Measurements from ENCODE around the gene NPAS3. TPM values are rescaled to one million over a fixed set of nuclear protein-coding genes. Genes with fewer than 3 reads are reported as not detected.

Gene NPAS3
- total RNA-seq, 1 donor from 2014 or later, result 0.07 TPM

DNA sequence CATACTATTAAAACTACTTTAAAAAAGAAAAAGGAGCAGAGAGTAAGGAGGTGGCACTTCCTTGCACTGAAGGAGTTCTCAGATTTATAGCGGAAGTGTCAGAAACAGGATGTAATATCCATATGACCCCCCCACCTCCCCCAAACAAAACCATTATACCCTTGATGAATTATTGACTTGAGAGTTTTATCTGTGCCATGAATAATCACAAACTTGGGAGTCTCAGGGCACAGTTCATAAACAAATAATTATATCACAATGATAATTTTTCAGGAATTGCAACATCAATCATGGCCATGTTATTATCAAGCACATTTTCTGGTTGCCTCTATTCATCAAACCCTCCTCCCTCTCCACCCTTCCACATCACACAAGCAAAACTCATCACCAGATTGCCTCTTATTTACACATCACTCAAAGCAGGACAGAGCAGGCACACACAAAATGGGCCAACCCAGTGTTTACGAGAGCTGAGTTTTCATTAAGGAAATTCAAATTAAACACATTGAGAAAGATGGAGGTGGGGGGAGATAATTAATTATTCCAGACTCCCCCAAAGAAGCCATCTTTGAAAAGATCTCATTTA is 870.8 kb downstream of the NPAS3 start:
- no peak for DNase-seq (ENCODE audit: low read depth, low spot score)

DNA sequence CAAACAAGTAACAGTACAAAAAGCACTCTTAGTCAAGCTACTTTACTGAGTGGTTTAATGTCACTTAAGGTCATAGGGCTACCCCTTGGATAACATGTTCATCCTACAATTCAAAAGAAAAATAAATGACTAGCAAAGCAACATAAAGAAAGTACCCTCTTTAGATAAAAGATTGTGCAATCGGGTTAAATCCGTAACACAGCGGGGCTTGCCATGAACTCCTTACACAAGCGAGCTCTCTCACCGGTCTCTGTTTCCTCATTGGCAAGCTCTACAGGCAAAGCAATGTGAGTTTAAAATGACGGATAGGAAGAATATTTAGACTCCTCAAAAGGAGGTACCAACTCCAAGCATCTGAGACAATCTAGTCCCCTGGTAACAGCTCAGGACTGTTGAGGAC is 871.6 kb downstream of the NPAS3 start:
- DNase-seq (ENCODE audit: low read depth, low spot score), result no peak

DNA sequence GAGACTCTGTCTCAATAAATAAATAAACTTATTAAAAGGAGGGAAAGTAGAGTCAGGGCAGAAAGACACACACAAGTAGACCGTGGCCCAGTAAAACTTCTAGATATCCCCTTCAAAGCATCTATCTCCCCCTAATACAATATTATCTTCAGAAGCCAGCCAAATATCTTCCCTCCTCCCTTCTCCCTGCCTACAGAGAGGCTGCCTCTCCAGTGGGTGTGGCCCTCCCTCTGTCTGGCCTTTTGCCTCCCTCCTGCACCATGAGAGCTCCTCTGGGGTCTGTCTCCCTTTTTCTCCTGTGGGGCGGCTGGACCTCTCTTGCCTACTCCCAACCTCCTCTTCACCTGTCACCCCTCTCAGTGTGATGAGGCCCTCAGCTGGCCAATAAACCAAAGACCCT is 873.0 kb downstream of the NPAS3 start:
- no peak for DNase-seq (ENCODE audit: low read depth, low spot score)

DNA sequence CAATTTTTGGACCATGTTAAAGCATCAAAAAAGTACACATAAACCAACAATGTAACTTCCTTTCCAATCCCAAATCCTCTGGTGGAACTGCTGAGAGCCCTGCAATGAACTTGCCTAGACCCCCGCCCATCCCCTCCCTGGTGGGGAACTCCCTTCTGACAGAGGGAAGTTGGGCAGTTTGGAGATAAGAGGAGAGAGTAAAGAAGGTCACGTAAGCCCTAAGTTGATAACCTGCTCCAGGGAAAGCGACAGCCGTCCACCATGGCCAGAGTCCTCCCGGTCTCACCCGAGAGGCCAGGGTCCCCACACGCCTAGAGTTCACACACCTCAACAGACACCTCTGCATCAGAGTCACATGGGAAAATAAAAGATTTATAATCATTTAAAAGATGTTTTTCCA is 873.5 kb downstream of the NPAS3 start:
- DNase-seq (ENCODE audit: low read depth, low spot score), result no peak

DNA sequence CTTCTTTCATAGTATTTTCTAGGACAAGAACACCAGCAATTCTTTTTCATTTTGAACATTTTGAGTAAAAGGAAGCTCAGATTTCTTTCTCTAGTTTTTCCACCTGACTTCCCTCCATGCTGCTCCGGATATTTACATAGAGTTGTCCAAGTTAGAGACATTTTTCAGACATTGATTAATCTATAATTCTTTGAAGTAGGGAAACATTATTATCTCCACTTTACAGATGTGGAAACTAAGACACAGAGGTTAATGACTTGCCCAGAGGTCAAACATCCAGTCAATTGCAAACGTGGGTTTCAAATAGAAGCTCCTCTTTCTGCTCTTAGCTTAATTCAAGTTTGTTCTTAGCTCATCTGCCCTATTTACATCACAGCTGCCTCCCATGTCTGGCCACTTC is 873.9 kb downstream of the NPAS3 start:
- DNase-seq (ENCODE audit: low read depth, low spot score), result no peak

DNA sequence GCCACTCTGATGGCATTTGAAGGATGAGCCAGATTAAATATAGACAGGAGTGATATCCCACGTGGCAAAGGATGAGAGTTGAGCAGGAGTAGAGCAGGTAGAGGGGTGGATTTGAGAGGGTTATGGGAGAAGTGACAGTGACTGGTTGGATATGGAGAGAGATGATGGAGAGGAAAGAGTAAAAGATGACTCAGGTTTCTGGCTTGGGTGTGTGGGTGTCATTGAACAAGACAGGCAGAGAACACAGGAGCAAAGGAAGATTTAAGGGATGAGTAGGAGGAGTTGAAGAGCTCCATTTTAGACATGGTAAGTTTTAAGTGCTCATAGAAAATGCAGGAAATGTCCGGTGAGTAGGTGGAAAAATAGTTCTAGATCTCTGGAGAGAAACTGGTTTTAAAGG is 875.3 kb downstream of the NPAS3 start:
- DNase-seq (ENCODE audit: low read depth, low spot score), result no peak

DNA sequence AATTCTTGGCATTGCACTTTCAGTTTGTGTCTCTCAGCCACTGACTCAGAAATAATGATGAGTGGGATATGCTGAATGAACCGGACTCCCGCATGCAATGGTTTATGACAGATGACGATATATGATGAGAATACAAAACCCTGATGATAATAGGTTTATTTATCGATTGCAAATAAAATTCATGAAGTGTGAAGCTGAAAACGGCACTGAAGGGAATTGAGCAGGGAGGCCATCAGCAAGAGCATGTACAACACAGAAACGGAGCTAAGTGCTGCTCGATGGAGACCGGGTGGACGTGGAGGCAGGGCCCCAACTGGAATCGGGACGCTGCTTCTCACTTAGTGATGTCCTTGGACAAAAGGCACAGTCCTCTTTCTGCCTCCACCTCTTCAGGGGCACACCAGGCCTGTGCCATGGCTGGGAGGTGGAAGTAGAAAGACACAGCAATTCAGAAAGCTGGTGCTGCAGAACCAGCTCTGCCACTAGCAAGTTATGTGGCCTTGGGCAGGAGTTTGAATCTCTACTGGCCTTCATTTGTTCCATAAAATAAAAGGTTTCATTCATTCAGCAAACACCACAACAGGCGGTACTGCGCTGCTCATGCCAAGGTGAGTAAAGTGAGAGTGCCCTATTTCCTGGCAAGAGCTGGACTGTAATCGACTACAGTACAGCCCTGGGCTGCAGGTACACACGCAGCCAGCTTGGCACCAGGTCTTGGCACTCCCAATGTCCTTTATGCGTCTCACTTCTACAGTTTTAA is 895.2 kb downstream of the NPAS3 start:
- no peak for DNase-seq (ENCODE audit: low read depth, low spot score)

DNA sequence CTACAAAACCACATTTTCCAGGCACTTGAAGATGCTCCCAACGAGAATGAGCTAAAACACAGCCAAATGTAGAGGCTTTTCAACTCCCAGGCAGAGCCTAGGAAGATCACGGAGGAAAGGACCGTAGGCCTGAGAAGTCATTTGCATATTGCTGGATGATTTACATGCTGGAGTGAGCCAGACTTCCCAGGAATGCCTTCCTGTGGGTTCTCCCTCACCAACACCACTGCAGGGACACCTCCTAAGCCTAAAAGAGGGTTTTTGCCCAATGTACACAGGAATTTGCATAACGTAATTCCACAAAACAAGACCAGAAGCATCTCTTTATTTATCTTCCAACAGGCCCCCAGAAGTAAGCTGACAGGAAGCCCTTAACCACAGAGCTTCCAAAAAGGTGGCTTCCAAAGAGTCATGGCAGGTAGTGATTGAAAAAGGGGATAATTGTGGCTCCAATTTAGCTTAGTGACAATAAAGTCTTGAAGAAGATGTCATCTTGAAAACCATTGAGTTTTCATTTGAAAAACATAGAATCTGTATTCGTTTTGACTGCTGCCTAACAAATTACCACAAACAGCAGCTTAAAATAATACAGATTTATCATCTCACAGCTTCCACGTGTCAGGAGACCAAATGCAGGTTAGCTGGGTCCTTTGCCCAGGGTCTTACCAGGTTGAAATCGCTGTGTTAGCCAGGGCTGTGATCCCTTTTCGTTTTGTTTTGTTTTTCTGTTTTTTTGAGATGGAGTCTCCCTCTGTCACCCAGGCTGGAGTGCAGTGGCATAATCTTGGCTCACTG is 896.0 kb downstream of the NPAS3 start:
- no peak for DNase-seq (ENCODE audit: low read depth, low spot score)

DNA sequence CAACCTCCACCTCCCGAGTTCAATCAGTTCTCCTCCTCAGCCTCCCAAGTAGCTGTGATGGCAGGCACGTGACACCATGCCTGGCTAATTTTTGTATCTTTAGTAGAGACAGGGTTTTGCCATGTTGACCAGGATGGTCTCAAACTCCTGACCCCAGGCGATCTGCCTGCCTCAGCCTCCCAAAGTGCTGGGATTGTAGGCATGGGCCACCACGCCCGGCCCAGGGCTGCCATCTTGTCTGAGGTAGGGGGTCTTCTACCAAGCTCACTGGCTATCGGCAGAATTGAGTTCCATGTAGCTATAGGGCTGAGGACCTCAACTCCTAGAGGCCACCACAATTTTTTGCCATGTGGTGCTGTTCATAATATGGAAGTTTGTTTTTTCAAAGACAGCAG is 896.6 kb downstream of the NPAS3 start:
- no peak for DNase-seq (ENCODE audit: low read depth, low spot score)

DNA sequence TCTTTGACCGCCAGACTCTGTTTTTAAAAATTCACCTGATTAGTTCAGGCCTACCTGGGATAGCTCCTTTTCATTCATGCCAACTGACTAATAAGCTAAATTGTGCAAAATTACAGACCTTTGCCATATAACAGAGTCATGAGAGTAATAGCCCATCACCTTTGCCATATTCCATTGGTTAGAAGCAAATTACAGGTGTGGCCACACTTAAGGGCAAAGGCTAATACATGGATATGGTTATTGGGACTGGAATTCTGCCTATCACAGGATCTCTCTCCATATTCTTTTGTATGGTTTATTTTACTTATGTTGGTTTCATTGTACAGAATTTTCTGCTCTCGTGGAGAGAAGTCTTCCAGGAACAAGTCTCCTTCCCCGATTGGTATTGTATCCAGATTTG is 897.0 kb downstream of the NPAS3 start:
- no peak for DNase-seq (ENCODE audit: low read depth, low spot score)

DNA sequence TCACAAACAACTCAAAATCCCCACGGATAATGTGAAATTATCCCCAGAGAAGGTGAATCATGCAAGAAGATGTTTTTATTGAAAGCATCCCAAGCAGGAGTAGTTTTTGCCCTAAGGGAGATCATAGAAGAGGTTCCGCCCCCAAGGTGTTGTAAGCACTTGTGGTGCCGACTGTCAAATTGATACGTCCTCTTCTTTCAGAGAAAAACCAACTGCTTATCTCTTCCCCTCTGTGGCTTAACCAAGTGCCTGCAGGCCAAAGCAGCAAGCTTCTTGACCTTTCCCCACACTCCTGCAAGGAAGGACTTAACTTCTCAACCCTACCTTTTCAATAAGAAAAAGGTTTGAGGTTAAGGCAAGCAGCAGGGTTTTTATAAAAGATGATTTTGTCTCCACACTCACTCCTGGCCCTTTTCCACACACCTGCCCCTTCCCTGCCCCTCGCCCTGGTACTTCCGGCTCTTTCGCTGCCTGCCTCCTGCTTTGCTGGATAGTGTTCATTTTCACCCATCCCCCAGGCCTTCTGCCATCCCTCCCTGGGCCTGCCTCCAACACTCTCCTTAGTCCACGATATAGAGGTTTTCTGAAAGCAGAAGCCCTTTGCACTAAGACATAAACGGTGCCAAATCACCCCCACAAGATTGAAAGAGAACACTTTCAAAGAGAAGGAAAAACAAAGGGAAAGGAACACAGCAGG is 897.7 kb downstream of the NPAS3 start:
- DNase-seq (ENCODE audit: low read depth, low spot score), result no peak

DNA sequence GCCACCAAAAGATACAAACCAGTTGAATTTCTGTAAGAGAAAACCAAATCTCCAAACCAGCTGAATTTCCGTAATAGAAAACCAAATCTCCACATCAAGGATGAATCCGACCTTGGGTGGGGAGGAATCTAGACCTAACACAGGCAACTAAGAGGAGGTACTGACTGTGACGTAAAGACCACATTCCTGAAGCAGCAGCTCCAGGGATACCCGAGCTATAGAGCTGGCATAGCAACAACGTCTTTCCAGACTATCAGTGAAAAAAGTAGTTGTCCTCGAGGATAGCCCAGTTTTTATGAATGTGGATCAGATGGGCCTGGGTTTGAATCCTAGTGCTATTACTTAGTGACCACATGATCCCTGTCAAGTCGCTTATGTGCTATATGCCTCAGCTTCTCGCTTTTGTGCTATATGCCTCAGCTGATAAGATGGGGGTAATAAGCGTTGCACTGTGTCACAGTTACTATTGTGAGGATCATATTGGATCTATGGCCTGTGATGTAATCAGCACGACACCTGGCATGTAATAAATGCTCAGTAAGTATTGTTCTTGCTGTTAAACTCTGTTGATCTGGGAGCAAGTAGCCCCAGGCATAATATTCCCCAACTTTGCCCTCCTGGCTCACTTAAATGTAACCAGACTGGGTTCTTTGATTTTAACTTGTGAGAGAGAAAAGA is 898.4 kb downstream of the NPAS3 start:
- DNase-seq (ENCODE audit: low read depth, low spot score), result no peak

DNA sequence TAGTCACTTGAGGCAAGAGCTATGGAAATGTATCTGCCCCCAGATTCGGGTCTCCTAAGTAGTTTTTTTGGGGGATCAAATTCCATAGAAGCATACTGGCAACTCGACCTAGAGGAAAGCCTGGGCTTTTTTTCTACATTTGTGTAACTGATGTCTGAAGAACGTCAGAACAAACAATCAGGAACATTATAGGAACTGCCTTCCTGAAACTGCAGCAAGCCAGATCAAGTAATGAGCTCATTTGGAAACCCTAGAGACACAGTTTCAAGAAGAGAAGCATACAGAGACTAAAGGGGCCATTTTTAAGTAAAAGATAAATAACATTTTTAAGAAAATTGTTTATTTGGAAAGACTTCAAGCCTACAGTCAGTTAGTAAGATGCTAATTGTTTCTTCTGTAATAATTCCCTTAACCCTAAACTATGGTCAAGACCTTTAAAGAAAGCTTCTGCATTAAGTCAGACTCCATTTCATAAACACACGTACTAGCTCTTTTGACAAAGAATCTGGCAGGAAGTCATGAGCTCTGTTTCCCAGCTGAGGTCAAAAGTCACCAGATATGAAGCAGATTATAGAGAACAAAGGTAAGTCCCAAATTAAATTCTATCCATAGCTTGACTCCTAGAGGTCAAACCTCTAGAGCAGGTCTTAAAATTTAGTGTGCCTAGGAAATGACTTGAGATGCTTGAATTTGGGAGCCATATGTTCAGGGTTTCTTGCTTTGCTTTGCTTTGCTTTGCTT is 899.4 kb downstream of the NPAS3 start:
- DNase-seq (ENCODE audit: low read depth, low spot score), result no peak

DNA sequence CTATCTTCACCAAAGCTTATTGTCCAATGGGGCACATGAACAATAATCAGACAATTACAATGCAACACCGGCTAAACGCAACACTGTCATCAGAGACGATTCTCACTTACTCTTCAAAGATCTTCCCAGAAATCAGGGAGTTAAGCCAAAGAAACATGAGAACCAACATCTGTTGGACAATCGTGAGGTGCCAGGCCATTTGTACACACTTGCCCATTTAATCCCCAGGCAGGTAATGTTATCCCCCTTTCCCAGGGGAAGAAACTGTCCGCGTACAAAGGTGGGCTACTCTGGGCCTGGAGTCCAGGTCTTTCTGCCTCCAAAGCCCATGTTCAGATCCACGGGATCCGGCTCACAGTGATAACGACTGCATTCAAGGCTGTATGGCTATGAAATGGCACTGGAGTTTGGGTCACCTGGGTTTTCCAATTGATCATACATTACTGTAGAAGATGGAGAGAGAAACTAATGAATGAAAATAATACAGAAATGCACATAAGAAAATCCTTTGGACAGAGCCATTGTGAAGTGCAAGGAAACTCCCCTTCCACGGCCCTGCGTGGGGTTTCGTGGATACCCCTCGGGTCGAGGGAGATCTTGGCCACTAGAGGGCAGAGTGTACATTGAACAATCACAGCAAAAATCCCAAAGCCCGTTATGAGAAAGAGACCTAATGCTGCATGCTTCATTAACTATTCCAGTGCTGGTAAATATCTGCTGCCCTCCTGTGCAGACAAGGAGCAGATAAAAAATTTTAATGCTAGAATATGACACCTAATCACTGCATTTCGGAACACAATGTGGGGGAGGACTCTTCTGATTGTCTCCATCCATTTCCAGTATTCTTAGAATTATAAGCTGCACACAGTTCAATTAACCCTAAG is 900.8 kb downstream of the NPAS3 start:
- no peak for DNase-seq (ENCODE audit: low read depth, low spot score)

DNA sequence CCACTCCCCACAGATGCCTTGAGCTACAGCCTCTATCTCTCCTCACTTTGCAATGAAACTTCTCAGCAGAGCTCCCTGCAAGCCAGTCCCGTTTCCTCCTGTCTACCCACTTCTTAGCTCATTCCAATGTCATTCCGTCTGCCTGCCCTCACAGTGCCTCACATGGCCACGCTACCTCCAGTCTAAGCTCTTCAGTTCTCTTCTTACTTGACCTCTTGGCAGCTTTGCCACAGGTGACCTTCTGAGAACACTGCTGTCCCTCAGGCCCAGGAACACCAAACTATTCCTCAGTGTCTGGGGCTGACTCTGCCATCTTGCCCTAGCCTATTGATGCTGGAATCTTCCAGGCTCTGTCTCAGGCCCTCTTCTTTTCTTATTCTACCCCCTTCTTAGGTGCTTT is 902.1 kb downstream of the NPAS3 start:
- DNase-seq (ENCODE audit: low read depth, low spot score), result no peak

DNA sequence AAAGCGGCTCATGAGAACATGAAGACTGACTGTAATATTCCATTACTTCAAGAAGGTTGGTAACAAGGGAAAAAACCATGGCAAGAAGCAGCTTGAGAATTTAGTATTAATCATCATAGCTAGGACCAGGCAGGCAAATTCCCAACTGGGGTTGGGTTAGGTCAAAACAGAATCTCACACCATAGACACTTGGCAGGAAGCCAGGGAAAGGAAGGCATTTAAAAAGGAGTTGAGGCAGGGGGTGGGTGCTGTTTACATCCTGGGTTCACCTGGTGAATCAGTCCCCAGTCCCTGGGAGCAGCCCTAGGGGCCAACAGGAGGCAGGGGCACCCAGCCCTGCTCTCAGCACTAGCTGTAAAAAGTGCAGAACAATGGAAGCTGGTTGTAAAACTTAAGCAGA is 903.6 kb downstream of the NPAS3 start:
- no peak for DNase-seq (ENCODE audit: low read depth, low spot score)

DNA sequence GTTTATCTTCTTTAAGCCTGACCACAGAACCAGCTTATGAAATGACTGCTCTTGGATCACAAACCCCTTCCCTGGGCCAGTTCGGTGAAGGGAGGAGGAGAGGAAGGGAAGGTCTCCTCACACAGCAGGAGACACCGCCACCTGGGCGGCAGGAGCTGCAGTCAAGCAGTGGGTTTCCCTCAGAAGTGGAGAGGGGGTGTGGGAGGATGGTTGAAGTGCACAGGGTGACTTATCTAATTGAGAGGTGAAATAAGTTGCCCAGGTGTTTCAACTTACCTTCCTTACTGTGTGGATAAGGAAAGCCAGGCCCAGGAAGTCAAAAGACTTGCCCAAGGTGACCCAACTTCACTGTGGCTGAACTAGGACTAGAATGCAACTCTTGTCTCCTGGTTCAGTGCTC is 905.4 kb downstream of the NPAS3 start:
- DNase-seq (ENCODE audit: low read depth, low spot score), result no peak

DNA sequence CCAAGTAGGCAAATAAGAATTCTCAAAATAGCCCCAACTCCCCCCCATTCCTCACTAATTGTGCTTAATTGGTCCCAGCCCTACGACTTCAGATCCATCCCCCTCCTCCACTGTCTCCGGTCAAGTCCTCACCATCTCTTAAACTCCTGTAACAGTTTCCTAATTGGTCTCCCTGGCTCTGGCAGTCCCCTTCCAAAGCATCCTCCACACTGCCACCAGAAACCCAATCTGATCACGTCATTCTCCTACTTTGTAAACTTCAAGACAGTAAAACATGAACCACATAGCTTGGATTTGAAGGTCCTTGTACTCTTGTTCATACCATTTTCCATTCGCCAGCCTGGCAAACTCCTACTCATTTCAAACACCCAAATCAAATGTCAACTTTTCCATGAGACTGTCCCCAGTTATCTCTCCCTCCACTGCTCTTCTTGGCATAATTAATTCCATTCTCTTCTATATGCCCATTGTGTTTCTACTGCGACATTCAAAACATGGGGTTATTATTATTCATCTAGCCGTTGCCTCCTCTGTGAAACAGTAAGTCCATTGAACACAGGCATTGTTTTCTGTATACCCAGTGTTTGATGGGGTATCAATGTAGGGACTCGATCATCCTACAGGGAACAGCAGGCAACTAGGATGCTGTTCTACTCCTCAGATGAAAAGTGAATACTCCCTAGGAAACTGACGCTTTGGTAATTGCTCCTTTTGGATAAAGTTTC is 907.6 kb downstream of the NPAS3 start:
- no peak for DNase-seq (ENCODE audit: low read depth, low spot score)

DNA sequence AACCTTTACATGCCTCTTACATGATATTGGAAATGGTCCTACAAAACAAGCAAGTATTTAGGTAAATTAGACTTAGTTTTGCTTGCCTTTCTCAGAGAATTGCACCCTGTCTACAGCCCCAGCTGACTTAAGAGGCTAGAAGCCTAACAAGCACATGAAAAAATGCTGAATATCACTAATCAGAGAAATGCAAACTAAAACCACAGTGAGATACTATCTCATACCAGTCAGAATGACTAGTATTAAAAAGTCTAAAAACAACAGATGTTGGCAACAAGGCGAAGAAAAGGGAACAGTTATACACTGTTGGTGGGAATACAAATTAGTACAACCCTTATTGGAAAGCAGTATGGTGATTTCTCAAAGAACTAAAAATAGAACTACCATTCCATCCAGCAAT is 908.4 kb downstream of the NPAS3 start:
- DNase-seq (ENCODE audit: low read depth, low spot score), result no peak
